Stimulated activated CD8-positive, alpha-beta memory T cell treated with anti-CD3 and anti-CD28 coated beads, Interleukin-15, amount 100 ng/mL, for 1 hour (primary cell): ENCODE results near the gene SLC44A3.

Experiments used
- DNase-seq: peaks from one replicate; pipeline ENCODE4 v3.0.0-alpha.2; 2020; ENCODE audit warnings: low read depth

Gene SLC44A3

GRCh38 chr1:94803106-94803505 lies 17.1 kb upstream of the SLC44A3 start:
- no peak for DNase-seq

GRCh38 chr1:94803517-94804441 lies 16.4 kb upstream of the SLC44A3 start:
- DNase-seq: no peak

GRCh38 chr1:94804442-94804837 lies 15.7 kb upstream of the SLC44A3 start:
- DNase-seq: no peak

- peak; percentile 10 for DNase-seq
These were observed 14.2 kb upstream of the SLC44A3 start for GRCh38 chr1:94805912-94806311.

GRCh38 chr1:94806441-94806871 lies 13.7 kb upstream of the SLC44A3 start:
- DNase-seq: no peak

GRCh38 chr1:94807742-94808491 lies 12.2 kb upstream of the SLC44A3 start:
- no peak for DNase-seq

- no peak for DNase-seq
These were observed 11.5 kb upstream of the SLC44A3 start for GRCh38 chr1:94808669-94809068.

GRCh38 chr1:94812985-94813384 lies 7.2 kb upstream of the SLC44A3 start:
- no peak for DNase-seq

- no peak for DNase-seq
These were observed 4.1 kb upstream of the SLC44A3 start for GRCh38 chr1:94816030-94816429.

- DNase-seq: no peak
These were observed 2.4 kb upstream of the SLC44A3 start for GRCh38 chr1:94817712-94818111.

GRCh38 chr1:94819238-94819944 lies 766 bp upstream of the SLC44A3 start:
- DNase-seq: no peak

GRCh38 chr1:94820936-94821335 lies 779 bp downstream of the SLC44A3 start:
- DNase-seq: no peak

- no peak for DNase-seq
These were observed 1.6 kb downstream of the SLC44A3 start for GRCh38 chr1:94821636-94822305.

- DNase-seq: no peak
These were observed 3.0 kb downstream of the SLC44A3 start for GRCh38 chr1:94823116-94823515.

GRCh38 chr1:94825936-94826335 lies 5.8 kb downstream of the SLC44A3 start:
- no peak for DNase-seq

- DNase-seq: no peak
These were observed 7.3 kb downstream of the SLC44A3 start for GRCh38 chr1:94827434-94827833.

GRCh38 chr1:94828251-94828650 lies 8.1 kb downstream of the SLC44A3 start:
- no peak for DNase-seq

GRCh38 chr1:94831641-94832040 lies 11.5 kb downstream of the SLC44A3 start:
- DNase-seq: no peak

- no peak for DNase-seq
These were observed 12.3 kb downstream of the SLC44A3 start for GRCh38 chr1:94832446-94832845.

- DNase-seq: no peak
These were observed 12.9 kb downstream of the SLC44A3 start for GRCh38 chr1:94832931-94833585.

- DNase-seq: no peak
These were observed 16.7 kb downstream of the SLC44A3 start for GRCh38 chr1:94836891-94837290.
